T-helper 2 cell treated with Interferon-gamma antibody and Interleukin-4, amounts not matched to agents 5 μg/mL and 100 μg/mL, for 36 hours (primary cell): ENCODE measurements around the gene PDXDC1.
"Not testable (repeated sequence)": the region's sequence is repeated elsewhere in the genome, so short reads cannot be mapped to it uniquely, and the experiment has no call there.

Experiments used
- DNase-seq: peaks from one replicate; pipeline ENCODE4 v3.0.0; 2021; ENCODE audit warnings: low spot score
- H3K27ac Mint-ChIP-seq: one replicate; pipeline ENCODE4 v1.8.0; 2021; ENCODE audit warnings: mild to moderate bottlenecking, mixed read lengths
- H3K27me3 Mint-ChIP-seq: one replicate; pipeline ENCODE4 v1.8.0; 2021; ENCODE audit warnings: low read depth, mixed read lengths
- H3K36me3 Mint-ChIP-seq: one replicate; pipeline ENCODE4 v1.8.0; 2021; ENCODE audit warnings: low read depth, mixed read lengths
- H3K4me1 Mint-ChIP-seq: one replicate; pipeline ENCODE4 v1.8.0; 2021; ENCODE audit warnings: low read depth, mixed read lengths
- H3K4me3 Mint-ChIP-seq: one replicate; pipeline ENCODE4 v1.8.0; 2022; ENCODE audit warnings: mild to moderate bottlenecking, moderate library complexity, mixed read lengths
- H3K9me3 Mint-ChIP-seq: one replicate; pipeline ENCODE4 v1.8.0; 2021; ENCODE audit warnings: mixed read lengths

PDXDC1 gene

GRCh38 chr16:14974656-14975417, at the start of gene PDXDC1:
TSS of gene PDXDC1 (plus strand) at chr16:14975026. CDS start at chr16:14975200, 174 bp downstream.
- not testable (repeated sequence) for H3K9me3 Mint-ChIP-seq, H3K4me1 Mint-ChIP-seq, H3K27me3 Mint-ChIP-seq, H3K36me3 Mint-ChIP-seq
- peak; percentile 97 for DNase-seq
- Mint-ChIP-seq H3K4me3 (peak within 1 kb of the TSS; percentile 89), H3K27ac (peak within 1 kb of the TSS; percentile 81)

GRCh38 chr16:14928064-14928714, 46.6 kb upstream of the PDXDC1 start:
- H3K27ac Mint-ChIP-seq: peak overlapping the region; percentile 73
- not testable (repeated sequence) for DNase-seq, H3K4me3 Mint-ChIP-seq, H3K36me3 Mint-ChIP-seq, H3K9me3 Mint-ChIP-seq, H3K4me1 Mint-ChIP-seq, H3K27me3 Mint-ChIP-seq

- H3K36me3 Mint-ChIP-seq, H3K4me3 Mint-ChIP-seq, H3K27me3 Mint-ChIP-seq, H3K9me3 Mint-ChIP-seq, H3K27ac Mint-ChIP-seq, DNase-seq, H3K4me1 Mint-ChIP-seq: not testable (repeated sequence)
Observed at GRCh38 chr16:14929176-14929575, 45.6 kb upstream of the PDXDC1 start.

DNA sequence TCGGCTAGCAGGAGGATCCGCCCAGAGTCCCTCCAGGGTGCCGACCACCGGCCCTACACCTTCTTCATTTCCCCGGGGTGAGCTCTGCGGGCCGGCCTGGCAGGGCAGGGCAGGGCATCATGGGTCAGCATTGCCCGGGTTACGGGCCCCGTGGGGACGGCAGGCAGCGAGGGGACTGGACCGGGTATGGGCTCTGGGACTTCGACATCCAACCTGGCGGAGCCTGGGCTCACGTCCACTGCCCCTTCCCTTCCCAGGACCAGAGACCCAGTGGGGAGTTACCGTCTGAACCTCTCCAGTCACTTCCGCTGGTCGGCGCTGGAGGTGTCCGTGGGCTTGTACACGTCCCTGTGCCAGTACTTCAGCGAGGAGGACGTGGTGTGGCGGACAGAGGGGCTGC, 44.6 kb upstream of the PDXDC1 start:
- not testable (repeated sequence) for H3K27ac Mint-ChIP-seq, H3K36me3 Mint-ChIP-seq, H3K4me1 Mint-ChIP-seq, H3K4me3 Mint-ChIP-seq, H3K9me3 Mint-ChIP-seq, DNase-seq, H3K27me3 Mint-ChIP-seq

DNA sequence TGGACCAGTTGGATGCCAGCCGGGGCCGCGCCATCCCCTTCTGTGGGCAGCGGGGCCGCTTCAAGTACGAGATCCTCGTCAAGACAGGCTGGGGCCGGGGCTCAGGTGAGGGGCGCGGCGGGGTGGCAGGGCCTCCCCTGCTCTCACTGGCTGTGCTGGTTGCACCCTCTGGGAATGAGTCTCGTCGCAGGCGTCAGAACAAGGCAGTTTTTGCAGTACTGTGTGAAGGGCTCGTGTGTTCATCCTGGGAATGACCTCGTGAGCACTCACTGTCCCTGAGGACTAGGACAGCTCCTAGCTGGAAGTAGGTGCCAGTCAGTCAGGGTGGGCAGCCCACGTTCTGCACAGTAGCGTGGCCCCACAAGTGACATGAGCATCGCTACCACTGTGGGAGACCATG, 43.9 kb upstream of the PDXDC1 start:
- not testable (repeated sequence) for H3K27me3 Mint-ChIP-seq, H3K27ac Mint-ChIP-seq, H3K9me3 Mint-ChIP-seq, H3K4me1 Mint-ChIP-seq, DNase-seq, H3K36me3 Mint-ChIP-seq, H3K4me3 Mint-ChIP-seq

- H3K27me3 Mint-ChIP-seq, H3K9me3 Mint-ChIP-seq, H3K4me3 Mint-ChIP-seq, H3K4me1 Mint-ChIP-seq, H3K27ac Mint-ChIP-seq, DNase-seq, H3K36me3 Mint-ChIP-seq: not testable (repeated sequence)
Observed at GRCh38 chr16:14932581-14933375, 42.0 kb upstream of the PDXDC1 start.

DNA sequence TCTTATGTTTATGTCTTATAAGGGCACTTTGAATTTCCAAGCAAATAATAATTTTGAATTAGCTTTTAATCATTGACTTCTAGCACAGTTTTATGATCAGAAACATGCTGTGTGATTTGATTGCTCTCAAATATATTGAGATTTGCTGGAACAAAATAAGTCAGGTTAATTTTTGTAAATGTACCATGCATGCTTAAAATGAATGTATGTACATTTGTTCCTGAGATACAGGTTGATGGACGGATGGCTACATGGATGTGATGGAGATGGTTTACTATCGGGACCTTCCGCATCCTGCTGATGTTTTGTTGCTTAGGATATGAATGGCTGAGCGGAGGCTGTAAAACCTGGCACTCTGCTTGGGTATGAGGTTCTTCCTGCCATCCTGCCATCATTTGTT, 37.7 kb upstream of the PDXDC1 start, which contains the start of gene NPIPA1:
Gene NPIPA1 (plus strand): TSS at position 301 of the 400 bp plus-strand sequence. CDS start 0 bp downstream, at position 301.
- not testable (repeated sequence) for H3K9me3 Mint-ChIP-seq, H3K4me3 Mint-ChIP-seq, H3K27ac Mint-ChIP-seq, H3K27me3 Mint-ChIP-seq, H3K36me3 Mint-ChIP-seq, DNase-seq, H3K4me1 Mint-ChIP-seq

- DNase-seq, H3K4me3 Mint-ChIP-seq, H3K9me3 Mint-ChIP-seq, H3K27ac Mint-ChIP-seq, H3K27me3 Mint-ChIP-seq, H3K4me1 Mint-ChIP-seq, H3K36me3 Mint-ChIP-seq: not testable (repeated sequence)
Observed at GRCh38 chr16:14937994-14938393, 36.8 kb upstream of the PDXDC1 start.

DNA sequence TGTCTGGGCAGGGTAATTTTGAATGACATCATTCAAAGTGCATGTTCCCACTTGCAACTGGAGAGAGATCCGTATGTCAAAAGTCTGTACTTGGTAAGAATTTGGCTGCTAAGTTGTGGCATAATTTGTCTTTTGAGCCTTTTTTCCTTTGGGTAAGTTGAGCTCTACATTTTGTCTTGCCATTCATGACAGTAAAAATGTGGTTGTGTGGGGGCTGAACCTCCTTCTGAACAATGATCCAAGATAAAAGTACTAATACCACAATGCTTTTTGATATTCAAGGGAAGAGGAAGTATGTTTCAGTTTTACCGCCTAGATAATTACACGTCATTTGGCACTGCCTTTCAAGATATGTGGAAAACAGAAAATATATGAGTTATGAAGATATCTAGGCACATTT, 32.1 kb upstream of the PDXDC1 start:
- not testable (repeated sequence) for H3K27me3 Mint-ChIP-seq, H3K4me1 Mint-ChIP-seq, H3K27ac Mint-ChIP-seq, H3K4me3 Mint-ChIP-seq, H3K9me3 Mint-ChIP-seq, H3K36me3 Mint-ChIP-seq
- DNase-seq: peak; percentile 21

DNA sequence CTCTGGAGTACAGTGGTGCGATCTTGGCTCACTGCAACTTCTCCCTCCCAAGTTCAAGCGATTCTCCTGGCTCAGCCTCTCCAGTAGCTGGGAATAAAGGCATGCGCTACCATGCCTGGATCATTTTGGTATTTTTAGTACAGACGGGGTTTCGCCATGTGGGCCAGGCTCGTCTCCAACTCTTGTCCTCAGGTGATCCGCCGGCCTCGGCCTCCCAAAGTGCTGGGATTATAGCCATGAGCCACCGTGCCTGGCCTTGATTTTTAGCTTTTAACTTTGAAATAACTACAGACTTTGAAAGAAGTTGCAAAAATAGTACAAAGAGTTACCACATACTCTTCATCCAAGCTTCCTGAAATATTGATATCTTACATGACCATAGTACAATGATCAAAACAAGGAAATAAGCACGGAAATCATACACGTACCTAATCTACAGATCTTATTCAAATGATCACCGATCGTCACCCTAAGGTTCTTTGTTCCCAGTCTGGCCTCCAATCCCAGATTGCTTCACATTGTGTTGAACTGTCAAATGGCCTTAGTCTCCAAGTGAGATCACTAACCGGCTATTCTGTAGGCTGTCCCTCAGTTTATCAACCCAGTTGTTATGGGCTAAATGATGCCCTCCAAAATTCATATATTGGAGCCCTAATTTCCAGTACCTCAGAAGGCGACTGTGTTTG, 19.1 kb upstream of the PDXDC1 start:
- no peak overlapping the region for H3K4me3 Mint-ChIP-seq
- H3K27ac Mint-ChIP-seq: no peak overlapping the region
- H3K9me3 Mint-ChIP-seq: no peaks in the 10 kb centered on the region
- peaks cover 2% of the 10 kb centered on the region for H3K27me3 Mint-ChIP-seq
- H3K4me1 Mint-ChIP-seq: no peaks in the 10 kb centered on the region
- H3K36me3 Mint-ChIP-seq: no peaks in the 10 kb centered on the region
- no peak for DNase-seq

GRCh38 chr16:14957576-14958322, 17.1 kb upstream of the PDXDC1 start:
- peaks cover 11% of the 10 kb centered on the region for H3K27me3 Mint-ChIP-seq
- no peak for DNase-seq
- no peak overlapping the region for H3K27ac Mint-ChIP-seq
- H3K4me1 Mint-ChIP-seq: no peaks in the 10 kb centered on the region
- H3K36me3 Mint-ChIP-seq: no peaks in the 10 kb centered on the region
- H3K4me3 Mint-ChIP-seq: no peak overlapping the region
- H3K9me3 Mint-ChIP-seq: no peaks in the 10 kb centered on the region

- DNase-seq: no peak
- Mint-ChIP-seq H3K27me3 (peaks cover 14% of the 10 kb centered on the region), H3K27ac (no peak overlapping the region), H3K9me3 (no peaks in the 10 kb centered on the region), H3K4me1 (no peaks in the 10 kb centered on the region), H3K4me3 (no peak overlapping the region), H3K36me3 (no peaks in the 10 kb centered on the region)
Observed at GRCh38 chr16:14958323-14958600, 16.6 kb upstream of the PDXDC1 start.

GRCh38 chr16:14958970-14959369, 15.9 kb upstream of the PDXDC1 start:
- no peak for DNase-seq
- no peaks in the 10 kb centered on the region for H3K9me3 Mint-ChIP-seq
- H3K36me3 Mint-ChIP-seq: no peaks in the 10 kb centered on the region
- no peak overlapping the region for H3K4me3 Mint-ChIP-seq
- H3K27ac Mint-ChIP-seq: no peak overlapping the region
- H3K27me3 Mint-ChIP-seq: peaks cover 18% of the 10 kb centered on the region
- no peaks in the 10 kb centered on the region for H3K4me1 Mint-ChIP-seq
